Fibroblast of skin of left quadriceps (primary cell): ENCODE results near the gene SPRTN.

Experiments
- DNase-seq, 2 experiments: peaks; one replicate each; pipeline ENCODE4 v3.0.0-alpha.2; 2013; ENCODE audit warnings: low read depth in 2 of 2

The SPRTN gene, protein sequence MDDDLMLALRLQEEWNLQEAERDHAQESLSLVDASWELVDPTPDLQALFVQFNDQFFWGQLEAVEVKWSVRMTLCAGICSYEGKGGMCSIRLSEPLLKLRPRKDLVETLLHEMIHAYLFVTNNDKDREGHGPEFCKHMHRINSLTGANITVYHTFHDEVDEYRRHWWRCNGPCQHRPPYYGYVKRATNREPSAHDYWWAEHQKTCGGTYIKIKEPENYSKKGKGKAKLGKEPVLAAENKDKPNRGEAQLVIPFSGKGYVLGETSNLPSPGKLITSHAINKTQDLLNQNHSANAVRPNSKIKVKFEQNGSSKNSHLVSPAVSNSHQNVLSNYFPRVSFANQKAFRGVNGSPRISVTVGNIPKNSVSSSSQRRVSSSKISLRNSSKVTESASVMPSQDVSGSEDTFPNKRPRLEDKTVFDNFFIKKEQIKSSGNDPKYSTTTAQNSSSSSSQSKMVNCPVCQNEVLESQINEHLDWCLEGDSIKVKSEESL

DNA sequence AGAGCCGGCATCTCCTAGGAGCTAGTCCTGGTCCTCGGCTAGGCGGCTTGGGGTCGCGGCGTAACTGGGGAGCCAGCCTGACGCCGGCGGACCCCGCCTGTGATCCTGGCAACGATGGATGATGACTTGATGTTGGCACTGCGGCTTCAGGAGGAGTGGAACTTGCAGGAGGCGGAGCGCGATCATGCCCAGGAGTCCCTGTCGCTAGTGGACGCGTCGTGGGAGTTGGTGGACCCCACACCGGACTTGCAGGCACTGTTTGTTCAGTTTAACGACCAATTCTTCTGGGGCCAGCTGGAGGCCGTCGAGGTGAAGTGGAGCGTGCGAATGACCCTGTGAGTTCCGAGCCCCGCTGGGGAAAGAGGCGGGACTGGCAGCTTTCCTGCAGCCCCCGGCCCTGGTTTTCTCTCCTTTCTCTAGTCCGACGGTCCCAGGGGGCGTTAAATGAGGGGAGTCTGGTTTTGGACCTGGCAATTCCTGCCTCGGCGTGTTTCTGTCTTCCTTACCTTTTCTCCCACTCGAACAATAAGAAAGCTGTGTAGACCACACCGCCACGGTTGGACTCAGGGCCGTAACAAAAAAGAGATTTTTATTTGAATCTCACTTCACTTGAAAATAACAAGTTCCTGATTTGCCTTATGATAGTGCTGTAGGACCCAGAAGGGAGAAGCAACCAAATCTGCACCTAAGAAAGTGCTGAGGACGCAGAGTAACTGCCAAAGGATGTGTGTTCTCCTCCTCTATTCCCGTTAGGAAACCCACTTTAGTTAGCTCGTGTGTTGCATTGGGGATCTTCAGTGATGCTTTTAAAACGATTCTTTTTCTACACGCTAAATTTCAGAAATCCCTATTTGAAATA lies at the start of gene SPRTN:
TSS of gene SPRTN (plus strand) at position 24 of the 859 bp plus-strand sequence. CDS start at position 115, 91 bp downstream.
- peak in 1 of 2 experiments; percentile 3 for DNase-seq

DNA sequence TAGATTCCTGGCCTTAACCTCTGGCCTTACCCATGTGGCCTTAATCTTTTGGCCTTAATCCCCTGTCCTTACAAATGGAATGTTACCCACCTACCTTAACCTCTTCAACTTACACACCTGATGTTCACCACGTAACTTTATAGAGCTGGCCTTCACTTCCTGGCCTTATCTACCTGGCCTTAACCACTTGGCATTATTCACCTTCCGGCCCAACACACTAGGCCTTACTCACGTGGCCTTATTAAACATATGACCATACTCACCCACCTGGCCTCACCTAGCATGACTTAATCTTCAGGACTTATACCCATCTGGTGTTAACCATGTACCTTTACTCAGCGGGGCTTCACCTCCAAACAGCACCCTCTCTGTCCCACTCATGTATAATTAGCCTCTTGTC lies 42.2 kb upstream of the SPRTN start:
- DNase-seq, result no peak

DNA sequence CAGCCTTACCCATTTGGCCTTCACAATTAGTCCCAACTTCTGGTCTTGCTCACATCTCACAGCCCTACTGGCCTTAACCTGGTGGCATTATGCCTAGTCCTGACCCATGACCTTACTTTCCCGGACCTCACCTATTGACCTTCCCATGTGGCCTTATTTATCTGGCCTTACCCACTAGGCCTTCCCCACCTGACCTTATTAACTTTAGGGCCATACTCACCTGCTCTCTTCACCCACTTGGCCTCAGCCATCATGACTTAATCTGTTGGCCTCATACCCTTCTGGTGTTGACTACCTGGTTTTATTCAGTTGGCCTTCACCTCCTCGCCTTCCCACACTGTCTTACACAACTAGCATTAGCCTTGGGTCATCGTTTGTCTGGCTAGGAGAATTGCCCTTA lies 36.1 kb upstream of the SPRTN start:
- DNase-seq, result no peak

DNA sequence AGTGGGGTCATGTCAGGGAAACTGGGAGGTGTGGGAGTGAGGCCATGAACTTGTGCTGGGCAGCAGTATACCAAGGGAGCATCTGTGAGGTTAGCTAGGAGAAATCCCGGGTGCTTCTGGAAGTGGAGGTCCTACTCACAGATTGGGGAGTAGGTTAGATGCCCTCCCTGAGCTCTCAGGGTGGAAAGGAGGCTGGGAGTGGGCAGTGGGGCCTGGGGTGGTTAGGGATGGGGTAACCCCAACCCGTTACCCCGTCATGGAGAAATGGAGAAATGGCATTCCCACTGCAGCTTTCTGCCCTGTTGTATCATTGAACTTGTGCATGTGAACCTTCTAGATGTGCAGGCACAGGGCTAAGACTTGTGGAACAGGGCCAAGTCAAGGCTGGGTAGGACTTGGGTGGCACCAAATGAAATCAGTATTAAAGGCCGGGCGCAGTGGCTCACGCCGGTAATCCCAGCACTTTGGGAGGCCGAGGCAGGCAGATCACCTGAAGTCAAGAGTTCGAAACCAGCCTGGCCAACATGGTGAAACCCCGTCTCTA lies 27.6 kb upstream of the SPRTN start:
- no peak for DNase-seq

DNA sequence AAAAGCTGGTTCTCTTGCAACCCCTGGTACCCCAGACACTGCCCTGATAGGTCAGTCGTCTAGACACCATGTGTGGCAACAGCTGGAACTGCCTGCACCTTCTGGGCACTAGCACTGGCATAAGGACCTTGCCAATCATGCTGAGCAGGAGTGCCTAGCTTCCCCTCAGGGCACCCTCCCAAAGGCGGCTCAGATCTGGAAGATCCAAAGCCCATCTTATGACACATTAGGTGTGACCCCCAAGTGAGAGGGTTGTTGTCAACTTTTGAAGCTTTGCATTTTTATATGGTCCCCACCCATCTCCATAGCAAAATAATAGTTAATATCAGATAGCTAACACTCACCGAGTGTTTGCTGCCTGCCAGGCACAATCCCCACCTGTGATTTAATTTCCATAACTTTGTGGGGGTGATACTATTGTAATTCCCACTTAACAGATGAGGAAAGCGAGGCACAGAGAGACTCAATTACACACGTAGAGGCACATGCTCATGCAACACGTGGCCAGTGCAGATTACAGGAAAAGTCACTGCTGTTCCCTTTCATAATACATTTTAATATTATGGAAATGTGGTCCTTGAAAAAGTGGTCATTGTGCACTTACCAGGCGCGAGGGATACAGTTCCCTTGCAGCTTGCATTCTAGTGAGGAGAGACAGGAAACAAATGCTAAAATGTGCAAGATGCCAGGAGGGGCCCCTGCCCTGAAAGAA lies 26.2 kb upstream of the SPRTN start:
- no peak for DNase-seq

DNA sequence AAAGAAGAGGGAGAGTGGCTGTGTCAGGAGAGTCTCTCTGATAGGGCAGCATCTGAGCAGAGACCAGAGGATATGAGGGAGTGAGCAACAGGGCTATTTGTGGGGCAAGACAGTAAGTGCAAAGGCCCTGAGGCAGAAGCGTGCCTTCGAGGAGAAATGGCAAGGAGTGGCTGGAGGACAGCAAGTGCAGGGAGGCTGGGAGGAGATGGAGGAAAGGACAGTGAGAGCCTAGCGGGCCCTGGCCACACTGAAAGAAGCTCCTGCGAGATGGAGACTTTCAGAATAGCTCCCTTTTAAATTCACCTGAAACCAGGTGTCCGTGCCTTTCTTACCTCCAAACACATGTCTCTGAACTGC lies 25.7 kb upstream of the SPRTN start:
- no peak for DNase-seq

DNA sequence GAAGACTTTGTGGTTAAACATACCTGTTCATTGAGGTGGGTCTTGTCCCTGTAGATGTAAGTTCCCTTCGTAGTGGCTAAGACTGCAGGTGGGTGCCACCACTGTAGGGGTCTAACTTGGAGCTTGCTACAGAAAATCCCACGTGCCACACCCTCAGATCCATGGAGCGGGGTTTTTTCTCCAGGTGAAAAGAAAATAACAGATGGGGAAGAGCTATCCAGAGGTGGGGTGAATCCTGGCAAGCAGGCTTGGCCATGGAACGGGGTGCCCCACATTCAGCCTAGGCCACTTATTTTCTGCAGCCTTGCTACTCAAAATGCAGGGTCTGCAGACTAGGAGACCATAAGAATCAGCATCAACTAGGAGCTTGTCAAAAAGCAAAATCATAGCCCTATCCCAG lies 24.4 kb upstream of the SPRTN start:
- DNase-seq, result no peak

DNA sequence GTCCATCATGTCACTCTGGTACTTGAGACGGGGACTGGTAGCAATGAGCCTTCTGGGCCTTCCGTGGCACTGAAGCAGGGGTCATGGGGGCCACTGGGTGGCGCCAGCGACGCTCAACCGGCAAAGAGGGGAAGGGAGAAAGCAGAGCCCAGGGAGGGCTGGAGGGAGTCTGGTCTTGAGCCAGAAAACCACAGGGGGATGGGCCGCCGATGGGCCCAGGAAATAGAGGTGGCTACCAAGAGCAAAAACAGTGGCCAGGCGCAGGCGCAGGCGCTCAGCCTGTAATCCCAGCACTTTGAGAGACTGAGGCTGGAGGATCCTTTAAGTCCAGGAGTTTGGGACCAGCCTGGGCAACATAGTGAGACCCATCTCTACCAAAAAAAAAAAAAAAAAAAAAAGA lies 22.2 kb upstream of the SPRTN start:
- peak in 1 of 2 experiments; percentile 1 for DNase-seq

DNA sequence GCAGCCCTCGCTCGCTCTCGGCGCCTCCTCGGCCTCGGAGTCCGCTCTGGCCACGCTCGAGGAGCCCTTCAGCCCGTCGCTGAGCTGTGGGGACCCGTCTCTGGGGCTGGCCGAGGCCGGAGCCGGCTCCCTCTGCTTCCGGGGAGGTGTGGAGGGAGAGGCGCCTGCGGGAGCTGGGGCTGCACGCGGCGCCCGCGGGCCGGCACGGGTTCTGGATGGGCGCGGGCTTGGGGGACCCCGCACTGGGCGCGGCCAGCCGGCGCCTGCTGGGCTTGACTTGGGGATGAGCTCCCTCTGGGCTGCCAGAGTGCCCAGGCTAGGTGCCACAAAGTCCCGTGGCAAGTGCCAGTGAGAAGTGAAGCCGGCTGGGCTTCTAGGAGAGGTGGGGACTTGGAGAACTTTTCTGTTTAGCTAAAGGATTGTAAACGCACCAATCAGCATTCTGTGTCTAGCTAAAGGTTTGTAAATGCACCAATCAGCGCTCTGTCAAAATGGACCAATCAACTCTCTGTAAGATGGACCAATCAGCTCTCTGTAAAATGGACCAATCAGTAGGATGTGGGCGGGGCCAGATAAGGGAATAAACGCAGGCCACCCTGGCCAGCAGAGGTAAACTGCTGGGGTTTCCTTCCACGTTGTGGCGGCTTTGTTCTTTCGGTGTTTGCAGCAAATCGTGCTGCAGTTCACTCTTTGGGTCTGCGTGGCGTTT lies 20.6 kb upstream of the SPRTN start:
- no peak for DNase-seq

DNA sequence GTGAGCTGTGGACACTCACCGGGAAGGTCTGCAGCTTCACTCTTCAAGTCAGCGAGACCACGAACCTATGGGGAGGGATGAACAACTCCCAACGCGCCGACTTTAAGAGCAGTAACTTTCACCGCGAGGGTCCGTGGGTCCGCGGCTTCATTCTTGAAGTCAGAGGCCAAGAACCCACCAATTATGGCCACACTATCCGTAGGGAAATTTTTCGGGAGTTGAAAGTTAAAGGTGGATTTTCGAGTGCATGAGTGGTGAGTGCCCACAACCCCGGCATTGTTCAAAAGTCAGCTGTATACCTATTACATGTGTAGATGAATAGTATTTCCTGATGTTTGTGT lies 20.1 kb upstream of the SPRTN start:
- no peak for DNase-seq

DNA sequence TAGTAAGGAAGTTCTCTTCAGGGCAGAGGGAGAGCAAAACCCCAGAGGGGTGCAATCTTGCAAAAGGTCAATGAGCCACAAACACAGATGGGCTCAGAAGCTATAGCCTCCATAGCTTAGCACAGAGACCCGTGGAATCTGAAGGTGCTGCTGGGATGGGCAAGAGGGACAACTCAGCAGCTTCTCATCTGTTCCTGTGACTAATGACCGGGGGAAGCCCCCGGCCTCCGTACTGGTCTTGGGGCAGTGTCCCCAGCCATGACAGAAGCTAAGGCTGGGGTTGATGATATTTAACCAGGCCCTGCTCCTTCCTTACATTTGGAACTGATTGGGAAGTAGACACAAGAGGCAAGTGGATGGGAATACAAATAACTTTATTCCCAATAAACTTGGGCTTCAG lies 19.5 kb upstream of the SPRTN start:
- no peak for DNase-seq

DNA sequence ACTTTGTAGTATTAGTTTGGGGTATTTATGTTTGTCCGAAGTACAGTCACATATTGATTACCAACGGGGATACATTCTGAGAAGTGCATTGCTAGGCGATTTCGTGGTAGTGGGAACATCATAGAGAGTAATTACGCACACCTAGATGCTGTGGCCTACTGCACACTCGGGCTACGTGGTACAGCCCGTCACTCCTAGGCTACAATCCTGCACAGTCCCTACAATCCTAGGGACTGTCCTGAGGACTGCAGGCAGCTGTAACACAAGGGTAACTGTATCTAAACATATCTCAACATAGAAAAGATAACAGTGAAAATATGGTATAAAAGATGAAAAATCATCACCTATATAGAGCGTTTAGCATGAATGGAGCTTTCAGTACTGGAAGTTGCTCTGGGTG lies 19.0 kb upstream of the SPRTN start:
- no peak for DNase-seq

DNA sequence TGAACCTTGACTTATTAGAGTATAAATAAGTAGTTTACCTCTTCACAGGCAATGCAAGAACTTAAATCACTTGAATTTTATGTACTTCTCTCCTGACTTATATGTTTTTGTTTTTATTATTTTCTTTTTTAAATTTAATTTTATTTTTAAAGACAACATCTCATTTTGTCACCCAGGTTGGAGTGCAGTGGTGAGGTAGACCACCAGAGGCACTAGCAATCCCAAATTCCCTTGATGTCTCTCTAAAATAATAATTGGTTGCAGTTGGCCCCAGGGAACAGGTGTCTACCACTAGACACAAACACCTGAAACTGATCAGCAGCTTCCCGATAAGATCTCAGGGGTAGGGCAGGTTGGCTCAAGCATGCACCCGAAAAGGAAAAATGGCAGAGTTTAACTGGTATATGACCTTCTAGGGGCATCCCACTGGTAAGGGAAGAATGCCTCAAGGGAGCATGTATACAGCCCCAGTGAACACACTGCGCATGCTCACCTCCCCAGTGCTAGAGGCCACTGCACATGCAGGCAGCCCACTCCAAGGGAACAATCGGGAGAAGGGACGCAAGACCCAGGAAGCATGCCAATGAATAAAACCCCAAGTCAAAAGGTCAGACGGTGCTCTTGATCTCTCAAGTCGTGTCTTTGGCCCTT lies 15.1 kb upstream of the SPRTN start:
- DNase-seq, result no peak

DNA sequence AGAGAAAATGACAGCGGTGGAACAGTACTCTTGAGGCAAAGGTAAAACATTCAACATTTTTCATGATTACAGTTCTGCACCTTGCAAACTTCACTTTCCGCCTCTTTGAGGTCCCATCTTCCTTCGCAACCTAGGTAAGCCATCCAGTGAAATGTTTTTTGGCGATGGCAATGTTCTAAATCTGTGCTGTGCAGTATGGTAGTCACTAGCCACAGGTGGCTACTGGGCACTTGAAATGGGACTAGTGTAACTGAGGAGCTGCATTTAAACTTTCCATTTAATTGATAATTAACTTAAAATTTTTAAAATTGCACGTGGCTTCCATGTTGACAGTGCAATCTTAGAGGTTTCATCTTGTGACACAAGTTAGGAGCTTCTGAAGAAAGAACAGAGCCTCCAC lies 13.4 kb upstream of the SPRTN start:
- no peak for DNase-seq

DNA sequence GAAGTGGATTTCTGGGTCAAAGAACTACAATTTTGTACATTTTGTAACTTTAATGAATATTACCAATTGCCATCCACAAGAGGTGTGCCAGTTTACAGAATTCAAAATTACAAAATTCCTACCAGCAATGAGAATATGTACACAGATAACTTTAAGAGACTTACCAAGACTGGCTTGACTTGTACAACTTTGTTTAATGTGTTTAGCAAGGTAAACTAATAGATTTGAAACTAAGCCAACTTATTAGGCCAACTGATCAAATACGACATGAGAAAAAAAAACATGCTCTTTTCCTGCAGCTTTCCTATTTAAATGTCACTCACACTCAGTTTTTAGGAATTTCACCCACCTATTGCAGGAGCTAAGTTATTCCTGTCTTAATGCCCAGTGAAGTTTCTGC lies 11.8 kb upstream of the SPRTN start:
- DNase-seq, result no peak

DNA sequence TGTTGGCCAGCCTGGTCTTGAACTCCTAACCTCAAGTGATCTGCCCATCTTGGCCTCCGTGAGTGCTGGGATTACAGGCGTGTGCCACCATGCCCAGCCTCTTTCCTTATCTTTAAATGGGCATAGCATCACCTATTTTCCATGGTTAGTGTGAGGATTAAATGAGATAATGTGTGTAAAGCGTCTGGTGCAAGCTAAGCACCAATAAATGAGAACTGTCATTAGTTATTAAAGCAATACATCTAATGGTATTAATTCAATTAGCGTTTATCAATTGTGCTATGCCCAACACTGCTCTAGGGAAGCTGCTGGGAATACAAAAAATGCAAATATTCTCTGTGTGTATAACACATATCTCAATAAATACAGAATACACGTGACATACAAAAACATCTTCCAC lies 10.5 kb upstream of the SPRTN start:
- DNase-seq, result no peak

DNA sequence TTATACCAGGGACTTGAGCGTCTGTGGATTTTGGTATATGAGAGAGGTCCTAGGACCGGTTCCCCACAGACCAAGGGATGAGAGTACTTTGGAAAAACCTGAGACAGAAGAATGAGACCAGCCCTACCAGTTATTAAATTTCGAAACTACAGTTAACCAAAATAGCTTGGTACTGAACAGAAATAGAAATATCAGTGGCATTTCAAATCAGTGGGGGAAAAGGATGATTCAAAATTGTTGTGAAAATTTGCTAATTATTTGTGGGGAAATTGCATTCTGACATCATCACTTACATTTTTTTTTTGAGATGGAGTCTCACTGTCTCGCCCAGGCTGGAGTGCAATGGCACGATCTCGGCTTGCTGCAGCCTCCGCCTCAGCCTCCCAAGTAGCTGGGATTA lies 8.6 kb upstream of the SPRTN start:
- DNase-seq, result no peak

DNA sequence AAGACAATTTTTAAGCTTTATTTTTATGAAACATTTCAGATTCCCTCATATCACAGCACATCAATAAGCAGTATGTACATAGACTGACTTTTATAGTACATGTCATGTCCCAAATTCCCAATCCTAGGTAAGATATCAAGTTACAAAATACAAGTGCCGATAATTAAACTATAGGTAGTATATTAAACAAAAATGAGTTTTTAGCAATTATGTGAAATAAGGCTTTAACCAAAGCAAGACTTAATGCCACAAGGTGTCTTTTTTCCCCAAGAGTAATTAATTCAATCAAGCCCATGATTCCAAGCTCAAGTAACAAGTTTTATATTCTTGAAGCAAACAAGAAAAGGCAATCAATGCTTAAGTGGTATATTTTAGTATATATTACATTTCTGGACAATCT lies 5.3 kb upstream of the SPRTN start:
- DNase-seq, result no peak

DNA sequence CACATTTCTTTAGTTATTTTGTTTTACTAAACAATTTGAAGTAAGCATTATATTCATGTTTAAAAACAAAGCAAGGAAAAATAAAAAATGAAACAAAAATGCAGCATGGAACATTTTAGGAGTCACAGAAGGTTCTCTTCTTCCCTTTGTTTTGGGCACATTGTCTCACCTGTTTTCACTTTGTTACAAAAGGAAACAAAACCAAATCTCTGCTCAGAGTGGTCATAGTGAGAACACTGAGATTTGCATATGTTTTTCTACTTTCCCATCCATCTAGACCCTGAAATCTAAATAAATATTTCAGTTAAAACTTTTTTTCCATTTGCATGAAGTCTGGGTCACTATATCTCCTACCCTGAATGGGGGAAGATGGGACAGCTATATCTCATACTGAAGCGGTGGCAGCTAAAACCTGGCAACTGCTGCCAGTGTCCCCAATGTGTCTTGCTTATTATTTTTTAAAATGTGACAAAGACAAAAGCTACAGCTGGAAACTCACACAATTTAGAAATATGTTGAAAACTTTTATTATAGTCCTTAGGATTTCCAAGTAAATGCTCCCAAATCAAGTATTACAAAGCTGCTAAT lies 3.9 kb upstream of the SPRTN start:
- no peak for DNase-seq

DNA sequence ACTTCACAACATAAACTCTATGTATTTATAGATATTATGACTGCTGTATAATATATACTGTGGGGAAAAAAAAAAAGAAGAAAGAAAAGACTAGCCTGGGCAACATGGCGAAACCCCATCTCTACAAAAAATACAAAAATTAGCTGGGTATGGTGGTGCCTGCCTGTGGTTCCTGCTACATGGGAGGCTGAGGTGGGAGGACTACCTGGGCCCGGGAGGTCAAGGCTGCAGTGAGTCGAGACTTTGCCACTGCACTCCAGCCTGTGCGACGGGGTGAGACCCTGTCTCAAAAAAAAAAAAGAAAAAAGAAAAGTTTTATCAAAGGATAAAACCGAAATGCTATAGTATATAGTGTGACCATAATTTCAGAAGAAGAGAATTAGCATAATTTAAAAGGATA lies 3.1 kb upstream of the SPRTN start:
- no peak for DNase-seq
